ENCODE results near the gene RYR2. TPM values are rescaled to one million over a fixed set of nuclear protein-coding genes. Genes with fewer than 3 reads are reported as not detected.

RYR2 gene
- polyA plus RNA-seq, 2 of the 4 experiments (the other 2 are of a cell fraction), result 0.06 TPM; not detected in 1

DNA sequence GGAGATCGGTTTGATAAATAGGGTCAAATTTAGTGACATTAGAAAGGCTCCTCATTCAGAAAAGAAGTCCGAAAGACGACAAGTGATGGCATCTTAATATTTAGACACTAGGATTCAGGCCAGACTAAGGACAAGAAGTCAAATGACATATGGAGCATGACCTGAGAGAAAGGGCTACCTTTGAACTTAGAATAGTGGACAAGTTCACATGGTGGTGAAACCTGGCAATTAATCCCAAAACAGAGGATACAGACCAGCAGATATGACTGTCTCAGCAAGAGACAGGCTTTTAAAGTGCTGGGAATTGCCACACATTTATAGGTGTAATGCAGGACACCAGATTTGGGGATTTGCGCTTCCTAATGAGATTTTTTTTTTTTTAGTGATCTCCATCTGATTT is 703.6 kb downstream of the RYR2 start:
- WGBS (ENCODE audit: missing lambda C conversion rate), result 65% methylated on average over 4 of the region's 4 CpGs
- no peak for TF ChIP-seq RAD21 (conservative IDR thresholded peaks at IDR 0.05 in 1 of 2, IDR thresholded peaks at IDR 0.05 in 1 of 2)
- no peak for TF ChIP-seq POLR2A (IDR thresholded peaks at IDR 0.05; ENCODE audit: low read length)
- no peak for FAIRE-seq
- H3K27ac ChIP-seq, result no peak overlapping the region
- ChIA-PET CTCF (no interaction called here), POLR2A (no interaction called here)
- H3K4me2 ChIP-seq, result no peak overlapping the region
- H3K4me3 ChIP-seq, result no peak overlapping the region
- ATAC-seq, result no peak
- H3K4me1 ChIP-seq, result no peaks in the 10 kb centered on the region
- H3K9me3 ChIP-seq, result no peaks in the 10 kb centered on the region
- no peak for DNase-seq (ENCODE audit: low read depth in 1 of 2, low spot score in 1 of 2)

GRCh38 chr1:237748171-237748960 is 706.4 kb downstream of the RYR2 start:
- Histone ChIP-seq H3K4me2 (no peak overlapping the region), H3K4me3 (no peak overlapping the region), H3K9me3 (no peaks in the 10 kb centered on the region), H3K27ac (no peak overlapping the region), H3K4me1 (no peaks in the 10 kb centered on the region)
- ChIA-PET CTCF (no interaction called here), POLR2A (no interaction called here)
- WGBS (ENCODE audit: missing lambda C conversion rate), result 10% methylated on average over 2 of the region's 2 CpGs
- TF ChIP-seq ZC3H11A (IDR thresholded peaks at IDR 0.05), result no peak
- no peak for TF ChIP-seq NFE2L2 (conservative IDR thresholded peaks at IDR 0.05; ENCODE audit: low read length)
- TF ChIP-seq ZNF302 (CRISPR knock-in tag; IDR thresholded peaks at IDR 0.05), result no peak
- no peak for TF ChIP-seq EHMT2 (IDR thresholded peaks at IDR 0.05; ENCODE audit: low read depth)
- no peak for TF ChIP-seq JUN (IDR thresholded peaks at IDR 0.05)
- TF ChIP-seq RARB (CRISPR knock-in tag; IDR thresholded peaks at IDR 0.05), result no peak
- TF ChIP-seq MAZ (IDR thresholded peaks at IDR 0.05; ENCODE audit: borderline replicate concordance, low read depth, low read length), result no peak
- TF ChIP-seq EP300 (IDR thresholded peaks at IDR 0.05), result no peak
- TF ChIP-seq RNF2 (IDR thresholded peaks at IDR 0.05; ENCODE audit: borderline replicate concordance, low read depth), result no peak
- TF ChIP-seq CHD2 (IDR thresholded peaks at IDR 0.05; ENCODE audit: low read length, partially characterized antibody), result no peak
- TF ChIP-seq BHLHE40 (IDR thresholded peaks at IDR 0.05; ENCODE audit: low read depth, low read length), result no peak
- no peak for TF ChIP-seq PBX3 (IDR thresholded peaks at IDR 0.05)
- TF ChIP-seq ATOH8 (CRISPR knock-in tag; IDR thresholded peaks at IDR 0.05; ENCODE audit: low read depth), result no peak
- TF ChIP-seq HOXB5 (CRISPR knock-in tag; IDR thresholded peaks at IDR 0.05), result no peak
- no peak for TF ChIP-seq E2F6 (IDR thresholded peaks at IDR 0.05; ENCODE audit: borderline replicate concordance, low read depth)
- TF ChIP-seq SREBF2 (IDR thresholded peaks at IDR 0.05), result no peak
- TF ChIP-seq RAD21 (conservative IDR thresholded peaks at IDR 0.05 in 1 of 2, IDR thresholded peaks at IDR 0.05 in 1 of 2), result no peak
- no peak for TF ChIP-seq MAX (IDR thresholded peaks at IDR 0.05)
- TF ChIP-seq NR3C1 (IDR thresholded peaks at IDR 0.05), result no peak
- no peak for TF ChIP-seq ZSCAN20 (CRISPR knock-in tag; IDR thresholded peaks at IDR 0.05)
- FAIRE-seq (no peak), ATAC-seq (no peak), DNase-seq (ENCODE audit: low read depth in 1 of 2, low spot score in 1 of 2) (no peak)

- WGBS (ENCODE audit: missing lambda C conversion rate), result 79% methylated on average over 1 of the region's 1 CpG
- DNase-seq (ENCODE audit: low read depth in 1 of 2, low spot score in 1 of 2), result no peak
- ATAC-seq, result no peak
- H3K4me3 ChIP-seq, result no peak overlapping the region
- FAIRE-seq, result no peak
- TF ChIP-seq GATA3 (IDR thresholded peaks at IDR 0.05; ENCODE audit: borderline replicate concordance) (no peak), RFX5 (IDR thresholded peaks at IDR 0.05) (no peak), ZFP36 (IDR thresholded peaks at IDR 0.05; ENCODE audit: borderline replicate concordance, partially characterized antibody) (no peak), CBX2 (IDR thresholded peaks at IDR 0.05; ENCODE audit: borderline replicate concordance, low read depth) (no peak), HOXB13 (CRISPR knock-in tag; IDR thresholded peaks at IDR 0.05; ENCODE audit: low read depth) (no peak), MAX (IDR thresholded peaks at IDR 0.05) (no peak), JUN (IDR thresholded peaks at IDR 0.05) (no peak), HES2 (IDR thresholded peaks at IDR 0.05) (no peak), FOSL2 (IDR thresholded peaks at IDR 0.05) (no peak), FOSL2 (CRISPR knock-in tag; IDR thresholded peaks at IDR 0.05) (no peak), ESRRA (IDR thresholded peaks at IDR 0.05; ENCODE audit: borderline replicate concordance, low read length) (no peak), HEYL (CRISPR knock-in tag; IDR thresholded peaks at IDR 0.05) (no peak), SREBF2 (IDR thresholded peaks at IDR 0.05) (no peak), ATOH8 (CRISPR knock-in tag; IDR thresholded peaks at IDR 0.05; ENCODE audit: low read depth) (no peak)
- no peaks in the 10 kb centered on the region for H3K9me3 ChIP-seq
- no peaks in the 10 kb centered on the region for H3K4me1 ChIP-seq
- POLR2A ChIA-PET, result no interaction called here
- no peak overlapping the region for H3K4me2 ChIP-seq
- no peak overlapping the region for H3K27ac ChIP-seq
- CTCF ChIA-PET, result no interaction called here
These were observed 707.1 kb downstream of the RYR2 start for GRCh38 chr1:237749122-237749521.

Measured in A549 (cell line).